Measurements from ENCODE around the gene KLK1. TPM values are rescaled to one million over a fixed set of nuclear protein-coding genes. Genes with fewer than 3 reads are reported as not detected.

KLK1 gene
- total and polyA plus RNA-seq, 10 of the 15 experiments (the other 5 are each of a cell fraction or from before 2014, with no cell fraction given): 3.4 to 27.5 (median 20.2) TPM

DNA sequence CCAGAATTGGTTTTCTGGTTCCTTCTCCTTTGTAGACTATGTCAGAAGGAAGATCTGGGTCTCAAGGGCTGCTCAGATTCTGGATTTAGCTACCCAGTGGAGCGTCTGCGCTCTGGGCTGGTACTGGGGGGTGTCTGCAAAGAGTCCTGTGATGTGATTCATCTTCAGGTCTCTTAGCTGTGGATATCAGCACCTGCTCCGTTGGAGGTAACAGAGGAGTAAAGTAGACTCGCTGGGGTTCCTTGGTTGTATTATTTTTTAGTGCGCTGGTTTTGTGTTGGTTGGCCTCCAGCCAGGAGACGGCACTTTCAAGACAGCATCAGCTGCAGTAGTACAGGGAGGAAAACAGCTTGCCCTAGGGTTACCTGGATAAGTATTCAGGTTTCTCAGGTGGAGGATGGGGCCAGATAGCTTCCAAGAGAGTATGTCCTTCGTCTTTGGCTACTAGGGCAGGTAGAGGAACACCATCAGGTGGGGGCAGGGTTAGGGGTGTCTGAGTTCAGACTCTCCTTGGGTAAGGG is 20.2 kb upstream of the KLK1 start:
- H3K4me3 ChIP-seq: no peak overlapping the region
- ChIA-PET RAD21 (ENCODE audit: unreplicated experiment) (interaction anchor here (2.6 kb wide), 1 partner anchor 78 kb away, joined by 10 read pairs; no protein-coding TSS in a partner anchor), SMC1A (ENCODE audit: uncharacterized antibody, unreplicated experiment) (interaction anchor here (1.5 to 2.0 kb wide), 3 partner anchors 9 to 78 kb away, joined by 5 to 6 read pairs (median 6); no protein-coding TSS in a partner anchor), POLR2A (no interaction called here), CTCF (interaction anchor here (1.2 to 2.2 kb wide), 2 partner anchors 45 to 78 kb away, joined by 3 to 11 read pairs; no protein-coding TSS in a partner anchor)
- 29% methylated on average over 7 of the region's 7 CpGs for WGBS (ENCODE audit: insufficient coverage, insufficient replicate concordance, low lambda C conversion rate, missing lambda C conversion rate)
- DNase-seq (ENCODE audit: low read depth, low spot score) (no peak), ATAC-seq (no peak), FAIRE-seq (no peak)
- H3K9ac ChIP-seq (ENCODE audit: control insufficient read depth, insufficient read depth, low read length): no peak overlapping the region
- H2AFZ ChIP-seq (ENCODE audit: control insufficient read depth, low read depth, low read length): no peak overlapping the region
- TF ChIP-seq BHLHE40 (IDR thresholded peaks at IDR 0.05; ENCODE audit: borderline replicate concordance in 1 of 2, low read depth in 2 of 2, low read length in 1 of 2): no peak
- no peaks in the 10 kb centered on the region for H4K20me1 ChIP-seq (ENCODE audit: control insufficient read depth, insufficient read depth)
- no peaks in the 10 kb centered on the region for H3K79me2 ChIP-seq (ENCODE audit: control insufficient read depth, insufficient read depth, low read length)
- no peaks in the 10 kb centered on the region; the same call in 2 of the 3 replicates for H3K9me3 ChIP-seq (replicated peaks; ENCODE audit: control insufficient read depth, insufficient read depth, low read length)
- no peaks in the 10 kb centered on the region; the same call in 1 of the 2 replicates for H3K4me1 ChIP-seq (ENCODE audit: control insufficient read depth, insufficient read depth, low read length)
- H3K4me2 ChIP-seq (ENCODE audit: control insufficient read depth, insufficient read depth): no peak overlapping the region
- H3K27me3 ChIP-seq (replicated peaks in 1 of 2; ENCODE audit: control insufficient read depth in 2 of 2, insufficient read depth in 2 of 2, low read length in 1 of 2): no peaks in the 10 kb centered on the region
- no peak overlapping the region for H3K27ac ChIP-seq (ENCODE audit: control insufficient read depth, insufficient read depth)
- no peaks in the 10 kb centered on the region for H3K36me3 ChIP-seq (ENCODE audit: control insufficient read depth in 2 of 2, insufficient read depth in 2 of 2, low read length in 1 of 2)
- no TSS peak for BruUV-seq (replicated peaks)
- in situ Hi-C loops (cut with MboI): no loop called here
- intact Hi-C loops (cut with micrococcal nuclease; ENCODE audit: unreplicated experiment): no loop called here

- H3K79me2 ChIP-seq (ENCODE audit: control insufficient read depth, insufficient read depth, low read length): no peaks in the 10 kb centered on the region
- no peak for FAIRE-seq
- no peak overlapping the region for H2AFZ ChIP-seq (ENCODE audit: control insufficient read depth, low read depth, low read length)
- H3K4me3 ChIP-seq: no peak overlapping the region
- H3K9ac ChIP-seq (ENCODE audit: control insufficient read depth, insufficient read depth, low read length): no peak overlapping the region
- CTCF ChIA-PET: interaction anchor here (1.0 to 2.2 kb wide), 2 partner anchors 10 to 78 kb away, joined by 3 to 11 read pairs; no protein-coding TSS in a partner anchor
- ATAC-seq: no peak
- RAD21 ChIA-PET (ENCODE audit: unreplicated experiment): interaction anchor here (2.6 kb wide), 1 partner anchor 78 kb away, joined by 10 read pairs; no protein-coding TSS in a partner anchor
- H3K4me1 ChIP-seq (ENCODE audit: control insufficient read depth, insufficient read depth, low read length): no peaks in the 10 kb centered on the region; the same call in 1 of the 2 replicates
- no peak overlapping the region for H3K27ac ChIP-seq (ENCODE audit: control insufficient read depth, insufficient read depth)
- no peak for DNase-seq (ENCODE audit: low read depth, low spot score)
- no peaks in the 10 kb centered on the region for H3K36me3 ChIP-seq (ENCODE audit: control insufficient read depth in 2 of 2, insufficient read depth in 2 of 2, low read length in 1 of 2)
- in situ Hi-C loops (cut with MboI) (no loop called here), intact Hi-C loops (cut with micrococcal nuclease; ENCODE audit: unreplicated experiment) (no loop called here)
- no peaks in the 10 kb centered on the region for H3K27me3 ChIP-seq (replicated peaks in 1 of 2; ENCODE audit: control insufficient read depth in 2 of 2, insufficient read depth in 2 of 2, low read length in 1 of 2)
- SMC1A ChIA-PET (ENCODE audit: uncharacterized antibody, unreplicated experiment): interaction anchor here (1.5 to 2.0 kb wide), 3 partner anchors 9 to 79 kb away, joined by 5 to 6 read pairs (median 6); no protein-coding TSS in a partner anchor
- no TSS peak for BruUV-seq (replicated peaks)
- 49% methylated on average over 2 of the region's 2 CpGs for WGBS (ENCODE audit: insufficient coverage, insufficient replicate concordance, low lambda C conversion rate, missing lambda C conversion rate)
- H3K9me3 ChIP-seq (replicated peaks; ENCODE audit: control insufficient read depth, insufficient read depth, low read length): no peaks in the 10 kb centered on the region; the same call in 2 of the 3 replicates
- no peaks in the 10 kb centered on the region for H4K20me1 ChIP-seq (ENCODE audit: control insufficient read depth, insufficient read depth)
- POLR2A ChIA-PET: no interaction called here
- H3K4me2 ChIP-seq (ENCODE audit: control insufficient read depth, insufficient read depth): no peak overlapping the region
- TF ChIP-seq CEBPB (IDR thresholded peaks at IDR 0.05; ENCODE audit: borderline replicate concordance in 1 of 2, low read depth in 2 of 2, low read length in 2 of 2): no peak
- no peak for TF ChIP-seq IRF3 (IDR thresholded peaks at IDR 0.05)
- TF ChIP-seq BRCA1 (IDR thresholded peaks at IDR 0.05; ENCODE audit: low read depth, low read length): no peak
- no peak for TF ChIP-seq NR2C2 (IDR thresholded peaks at IDR 0.05; ENCODE audit: borderline replicate concordance, control insufficient read depth, insufficient read length, low read depth)
- no peak for TF ChIP-seq NR2C1 (IDR thresholded peaks at IDR 0.05)
- no peak for TF ChIP-seq FOS (IDR thresholded peaks at IDR 0.05; ENCODE audit: borderline replicate concordance, extremely low read depth, insufficient read length)
- TF ChIP-seq KLF5 (IDR thresholded peaks at IDR 0.05; ENCODE audit: partially characterized antibody): no peak
- TF ChIP-seq NFYB (IDR thresholded peaks at IDR 0.05; ENCODE audit: insufficient read depth, low read depth, low read length): no peak
- TF ChIP-seq ZBTB33 (IDR thresholded peaks at IDR 0.05): no peak
- no peak for TF ChIP-seq BHLHE40 (IDR thresholded peaks at IDR 0.05; ENCODE audit: borderline replicate concordance in 1 of 2, low read depth in 2 of 2, low read length in 1 of 2)
- no peak for TF ChIP-seq TCF3 (IDR thresholded peaks at IDR 0.05; ENCODE audit: borderline replicate concordance, insufficient read depth, low read depth, low read length)
- TF ChIP-seq FOXM1 (IDR thresholded peaks at IDR 0.05; ENCODE audit: low read depth, low read length): no peak
- no peak for TF ChIP-seq IRF4 (IDR thresholded peaks at IDR 0.05; ENCODE audit: low read depth, low read length)
- no peak for TF ChIP-seq RBBP5 (conservative IDR thresholded peaks at IDR 0.05)
Observed at GRCh38 chr19:50843205-50843604, 19.6 kb upstream of the KLK1 start.
